HEK293 (cell line): ENCODE measurements around the gene ASCL5.
A peak's percentile ranks its signal among the peaks of the same experiment; 100 is the strongest.

ENCODE experiments used
- KLF10 ChIP-seq: fragments of 450-650 bp; IDR thresholded peaks from 2 replicates; pipeline ENCODE4 v1.5.1; 2018; ENCODE audit warnings: missing biosample characterization, mild to moderate bottlenecking, missing genetic modification characterization
- MEIS1 ChIP-seq: sonication (generic); formaldehyde crosslinking; IDR thresholded peaks from 2 replicates; pipeline ENCODE4 v1.8.1; 2022; ENCODE audit warnings: missing genetic modification reagents, mild to moderate bottlenecking, borderline replicate concordance
- OVOL3 ChIP-seq: fragments of 450-650 bp; formaldehyde crosslinking; IDR thresholded peaks from 2 replicates; pipeline ENCODE4 v1.5.1; 2016; ENCODE audit warnings: missing biosample characterization, missing genetic modification characterization
- PRDM1 ChIP-seq: fragments of 450-650 bp; formaldehyde crosslinking; IDR thresholded peaks from 2 replicates; pipeline ENCODE4; 2016; ENCODE audit warnings: missing biosample characterization, missing genetic modification characterization
- SCRT1 ChIP-seq: fragments of 450-650 bp; formaldehyde crosslinking; IDR thresholded peaks from 2 replicates; pipeline ENCODE4 v1.5.1; 2016; ENCODE audit warnings: missing biosample characterization, missing genetic modification characterization, borderline replicate concordance
- SCRT2 ChIP-seq: fragments of 450-650 bp; formaldehyde crosslinking; IDR thresholded peaks from 2 replicates; pipeline ENCODE4 v1.5.1; 2016; ENCODE audit warnings: missing biosample characterization, missing genetic modification characterization
- YY1 ChIP-seq: fragments of 450-650 bp; formaldehyde crosslinking; IDR thresholded peaks from 2 replicates; pipeline ENCODE4 v1.5.1; 2018; ENCODE audit warnings: missing biosample characterization, missing genetic modification characterization
- ZBTB21 ChIP-seq: fragments of 450-650 bp; formaldehyde crosslinking; IDR thresholded peaks from 2 replicates; pipeline ENCODE4 v1.5.1; 2017; ENCODE audit warnings: missing biosample characterization, missing genetic modification characterization
- ZFP69B ChIP-seq: fragments of 450-650 bp; formaldehyde crosslinking; IDR thresholded peaks from 2 replicates; pipeline ENCODE4 v1.5.1; 2016; ENCODE audit warnings: missing biosample characterization, missing genetic modification characterization
- ZNF146 ChIP-seq: fragments of 450-650 bp; formaldehyde crosslinking; IDR thresholded peaks from 2 replicates; pipeline ENCODE4 v1.5.1; 2016; ENCODE audit warnings: missing biosample characterization, missing genetic modification characterization
- ZNF221 ChIP-seq: fragments of 450-650 bp; formaldehyde crosslinking; IDR thresholded peaks from 2 replicates; pipeline ENCODE4 v1.5.1; 2017; ENCODE audit warnings: missing biosample characterization, missing genetic modification characterization, borderline replicate concordance
- ZNF274 ChIP-seq, 2 experiments: fragments of 200-500 bp in 1 of 2; fragments of 450-650 bp in 1 of 2; sonication (Bioruptor generic) in 1 of 2; formaldehyde crosslinking in 1 of 2; IDR thresholded peaks; 2 replicates each; pipeline versions ENCODE4 v1.5.1 to v1.6.1; 2014 to 2016; ENCODE audit warnings: borderline replicate concordance in 1 of 2, inconsistent platforms in 1 of 2, low read length in 1 of 2, missing biosample characterization in 1 of 2, missing genetic modification characterization in 1 of 2
- ZNF514 ChIP-seq: fragments of 450-650 bp; formaldehyde crosslinking; IDR thresholded peaks from 2 replicates; pipeline ENCODE4 v1.5.1; 2016; ENCODE audit warnings: missing biosample characterization, missing genetic modification characterization
- ZNF561 ChIP-seq: fragments of 450-650 bp; IDR thresholded peaks from 2 replicates; pipeline ENCODE4 v1.5.1; 2018; ENCODE audit warnings: missing biosample characterization, missing genetic modification characterization, borderline replicate concordance
- TF ChIP-seq, protein P1 (sequence below): fragments of 450-650 bp; formaldehyde crosslinking; IDR thresholded peaks from 2 replicates; pipeline ENCODE4 v1.5.1; 2016; ENCODE audit warnings: missing biosample characterization, missing genetic modification characterization
- TF ChIP-seq, protein P2 (sequence below): fragments of 450-650 bp; formaldehyde crosslinking; IDR thresholded peaks from 2 replicates; pipeline ENCODE4 v1.5.1; 2016; ENCODE audit warnings: missing biosample characterization, missing genetic modification characterization
- TF ChIP-seq, protein P3 (sequence below): fragments of 450-650 bp; formaldehyde crosslinking; IDR thresholded peaks from 2 replicates; pipeline ENCODE4 v1.5.1; 2016; ENCODE audit warnings: missing biosample characterization, missing genetic modification characterization
- TF ChIP-seq, protein P4 (sequence below): fragments of 450-650 bp; formaldehyde crosslinking; optimal IDR thresholded peaks from 2 replicates; pipeline ENCODE3; 2016; ENCODE audit warnings: missing biosample characterization, mild to moderate bottlenecking, missing genetic modification characterization
- TF ChIP-seq, protein P5 (sequence below): fragments of 450-650 bp; formaldehyde crosslinking; IDR thresholded peaks from 2 replicates; pipeline ENCODE4 v1.5.1; 2016; ENCODE audit warnings: missing biosample characterization, missing genetic modification characterization
- TF ChIP-seq, protein P6 (sequence below): fragments of 450-650 bp; formaldehyde crosslinking; IDR thresholded peaks from 2 replicates; pipeline ENCODE4 v1.5.1; 2016; ENCODE audit warnings: missing biosample characterization, missing genetic modification characterization
- TF ChIP-seq, protein P7 (sequence below): fragments of 450-650 bp; formaldehyde crosslinking; IDR thresholded peaks from 2 replicates; pipeline ENCODE4 v1.5.1; 2016; ENCODE audit warnings: missing biosample characterization, missing genetic modification characterization
- TF ChIP-seq, protein P8 (sequence below): fragments of 450-650 bp; formaldehyde crosslinking; IDR thresholded peaks from 2 replicates; pipeline ENCODE4 v1.5.1; 2017; ENCODE audit warnings: missing biosample characterization, missing genetic modification characterization

Gene ASCL5

DNA sequence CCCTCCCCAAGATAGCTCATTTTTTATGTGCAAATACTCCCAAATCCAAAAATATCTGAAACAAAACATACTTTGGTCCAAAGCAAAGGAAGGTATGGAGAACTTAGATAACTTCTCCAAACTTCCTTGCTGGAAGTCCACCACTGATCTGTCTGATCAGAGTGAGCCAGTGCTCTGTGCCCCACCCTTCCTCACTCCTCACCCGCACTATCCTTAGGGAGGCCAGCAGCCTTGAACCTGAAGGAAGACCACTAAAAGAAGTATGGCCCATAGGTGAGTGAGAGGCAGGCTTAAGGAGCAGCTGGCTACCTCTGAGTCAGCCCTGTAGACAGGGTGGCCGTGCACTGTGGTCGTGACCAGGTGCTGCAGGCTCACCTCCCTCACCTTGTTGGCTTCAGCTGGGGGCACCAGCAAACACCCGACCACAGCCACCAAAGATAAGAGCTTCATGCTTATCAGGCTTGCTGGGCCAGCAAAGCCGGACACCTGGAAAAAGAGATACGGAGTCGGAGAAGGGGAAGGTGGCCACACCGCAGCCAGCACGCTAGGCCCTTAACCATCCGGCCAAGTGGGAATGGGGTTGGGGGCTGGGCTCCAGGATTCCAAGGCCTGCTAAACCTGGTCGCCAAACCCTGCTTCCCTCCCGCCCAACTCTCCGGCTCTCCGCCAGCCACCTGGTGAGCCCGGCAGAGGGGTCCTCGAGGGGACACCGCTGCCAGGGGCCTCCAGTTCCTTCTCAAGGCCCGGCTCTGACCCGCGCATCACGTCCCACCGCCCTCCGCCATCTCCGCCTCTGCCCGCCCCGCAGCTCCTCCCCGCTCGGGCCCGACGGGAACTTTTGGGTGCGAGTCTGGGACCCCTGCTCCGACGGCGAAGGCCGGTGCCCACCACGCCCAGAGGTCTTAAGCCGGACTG is 26.7 kb upstream of the ASCL5 start (continued):
- no peak for TF ChIP-seq SCRT1
- TF ChIP-seq, protein P1, sequence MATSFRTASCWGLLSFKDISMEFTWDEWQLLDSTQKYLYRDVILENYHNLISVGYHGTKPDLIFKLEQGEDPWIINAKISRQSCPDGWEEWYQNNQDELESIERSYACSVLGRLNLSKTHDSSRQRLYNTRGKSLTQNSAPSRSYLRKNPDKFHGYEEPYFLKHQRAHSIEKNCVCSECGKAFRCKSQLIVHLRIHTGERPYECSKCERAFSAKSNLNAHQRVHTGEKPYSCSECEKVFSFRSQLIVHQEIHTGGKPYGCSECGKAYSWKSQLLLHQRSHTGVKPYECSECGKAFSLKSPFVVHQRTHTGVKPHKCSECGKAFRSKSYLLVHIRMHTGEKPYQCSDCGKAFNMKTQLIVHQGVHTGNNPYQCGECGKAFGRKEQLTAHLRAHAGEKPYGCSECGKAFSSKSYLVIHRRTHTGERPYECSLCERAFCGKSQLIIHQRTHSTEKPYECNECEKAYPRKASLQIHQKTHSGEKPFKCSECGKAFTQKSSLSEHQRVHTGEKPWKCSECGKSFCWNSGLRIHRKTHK (tag by site-specific recombination), result no peak
- no peak for TF ChIP-seq KLF10
- TF ChIP-seq, protein P2, sequence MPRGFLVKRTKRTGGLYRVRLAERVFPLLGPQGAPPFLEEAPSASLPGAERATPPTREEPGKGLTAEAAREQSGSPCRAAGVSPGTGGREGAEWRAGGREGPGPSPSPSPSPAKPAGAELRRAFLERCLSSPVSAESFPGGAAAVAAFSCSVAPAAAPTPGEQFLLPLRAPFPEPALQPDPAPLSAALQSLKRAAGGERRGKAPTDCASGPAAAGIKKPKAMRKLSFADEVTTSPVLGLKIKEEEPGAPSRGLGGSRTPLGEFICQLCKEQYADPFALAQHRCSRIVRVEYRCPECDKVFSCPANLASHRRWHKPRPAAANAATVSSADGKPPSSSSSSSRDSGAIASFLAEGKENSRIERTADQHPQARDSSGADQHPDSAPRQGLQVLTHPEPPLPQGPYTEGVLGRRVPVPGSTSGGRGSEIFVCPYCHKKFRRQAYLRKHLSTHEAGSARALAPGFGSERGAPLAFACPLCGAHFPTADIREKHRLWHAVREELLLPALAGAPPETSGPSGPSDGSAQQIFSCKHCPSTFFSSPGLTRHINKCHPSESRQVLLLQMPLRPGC, result no peak; the same call in 1 of the 2 replicates
- no peak for TF ChIP-seq ZNF514 (tag by site-specific recombination)
- no peak for TF ChIP-seq SCRT2 (tag by site-specific recombination)
- TF ChIP-seq, protein P3, sequence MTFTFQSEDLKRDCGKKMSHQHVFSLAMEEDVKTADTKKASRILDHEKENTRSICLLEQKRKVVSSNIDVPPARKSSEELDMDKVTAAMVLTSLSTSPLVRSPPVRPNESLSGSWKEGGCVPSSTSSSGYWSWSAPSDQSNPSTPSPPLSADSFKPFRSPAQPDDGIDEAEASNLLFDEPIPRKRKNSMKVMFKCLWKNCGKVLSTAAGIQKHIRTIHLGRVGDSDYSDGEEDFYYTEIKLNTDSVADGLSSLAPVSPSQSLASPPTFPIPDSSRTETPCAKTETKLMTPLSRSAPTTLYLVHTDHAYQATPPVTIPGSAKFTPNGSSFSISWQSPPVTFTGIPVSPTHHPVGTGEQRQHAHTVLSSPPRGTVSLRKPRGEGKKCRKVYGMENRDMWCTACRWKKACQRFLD (tag by site-specific recombination), result no peak
- no peak for TF ChIP-seq ZNF274 (IDR thresholded peaks at IDR 0.05; ENCODE audit: low read length)
- no peak for TF ChIP-seq ZNF274 (tag by site-specific recombination; IDR thresholded peaks at IDR 0.05; ENCODE audit: borderline replicate concordance)
- TF ChIP-seq, protein P4, sequence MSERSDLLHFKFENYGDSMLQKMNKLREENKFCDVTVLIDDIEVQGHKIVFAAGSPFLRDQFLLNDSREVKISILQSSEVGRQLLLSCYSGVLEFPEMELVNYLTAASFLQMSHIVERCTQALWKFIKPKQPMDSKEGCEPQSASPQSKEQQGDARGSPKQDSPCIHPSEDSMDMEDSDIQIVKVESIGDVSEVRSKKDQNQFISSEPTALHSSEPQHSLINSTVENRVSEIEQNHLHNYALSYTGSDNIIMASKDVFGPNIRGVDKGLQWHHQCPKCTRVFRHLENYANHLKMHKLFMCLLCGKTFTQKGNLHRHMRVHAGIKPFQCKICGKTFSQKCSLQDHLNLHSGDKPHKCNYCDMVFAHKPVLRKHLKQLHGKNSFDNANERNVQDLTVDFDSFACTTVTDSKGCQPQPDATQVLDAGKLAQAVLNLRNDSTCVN (tag by site-specific recombination), result peak; percentile 78
- peak; percentile 64; the same call in 1 of the 2 replicates for TF ChIP-seq YY1 (tag by site-specific recombination)
- no peak for TF ChIP-seq ZNF221
- TF ChIP-seq ZNF561 (tag by site-specific recombination), result no peak
- no peak; the same call in 1 of the 2 replicates for TF ChIP-seq OVOL3 (tag by site-specific recombination)
- TF ChIP-seq, protein P5, sequence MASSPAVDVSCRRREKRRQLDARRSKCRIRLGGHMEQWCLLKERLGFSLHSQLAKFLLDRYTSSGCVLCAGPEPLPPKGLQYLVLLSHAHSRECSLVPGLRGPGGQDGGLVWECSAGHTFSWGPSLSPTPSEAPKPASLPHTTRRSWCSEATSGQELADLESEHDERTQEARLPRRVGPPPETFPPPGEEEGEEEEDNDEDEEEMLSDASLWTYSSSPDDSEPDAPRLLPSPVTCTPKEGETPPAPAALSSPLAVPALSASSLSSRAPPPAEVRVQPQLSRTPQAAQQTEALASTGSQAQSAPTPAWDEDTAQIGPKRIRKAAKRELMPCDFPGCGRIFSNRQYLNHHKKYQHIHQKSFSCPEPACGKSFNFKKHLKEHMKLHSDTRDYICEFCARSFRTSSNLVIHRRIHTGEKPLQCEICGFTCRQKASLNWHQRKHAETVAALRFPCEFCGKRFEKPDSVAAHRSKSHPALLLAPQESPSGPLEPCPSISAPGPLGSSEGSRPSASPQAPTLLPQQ, result no peak
- TF ChIP-seq, protein P6, sequence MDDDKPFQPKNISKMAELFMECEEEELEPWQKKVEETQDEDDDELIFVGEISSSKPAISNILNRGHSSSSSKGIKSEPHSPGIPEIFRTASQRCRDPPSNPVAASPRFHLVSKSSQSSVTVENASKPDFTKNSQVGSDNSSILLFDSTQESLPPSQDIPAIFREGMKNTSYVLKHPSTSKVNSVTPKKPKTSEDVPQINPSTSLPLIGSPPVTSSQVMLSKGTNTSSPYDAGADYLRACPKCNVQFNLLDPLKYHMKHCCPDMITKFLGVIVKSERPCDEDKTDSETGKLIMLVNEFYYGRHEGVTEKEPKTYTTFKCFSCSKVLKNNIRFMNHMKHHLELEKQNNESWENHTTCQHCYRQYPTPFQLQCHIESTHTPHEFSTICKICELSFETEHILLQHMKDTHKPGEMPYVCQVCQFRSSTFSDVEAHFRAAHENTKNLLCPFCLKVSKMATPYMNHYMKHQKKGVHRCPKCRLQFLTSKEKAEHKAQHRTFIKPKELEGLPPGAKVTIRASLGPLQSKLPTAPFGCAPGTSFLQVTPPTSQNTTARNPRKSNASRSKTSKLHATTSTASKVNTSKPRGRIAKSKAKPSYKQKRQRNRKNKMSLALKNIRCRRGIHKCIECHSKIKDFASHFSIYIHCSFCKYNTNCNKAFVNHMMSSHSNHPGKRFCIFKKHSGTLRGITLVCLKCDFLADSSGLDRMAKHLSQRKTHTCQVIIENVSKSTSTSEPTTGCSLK (tag by site-specific recombination), result no peak
- TF ChIP-seq, protein P7, sequence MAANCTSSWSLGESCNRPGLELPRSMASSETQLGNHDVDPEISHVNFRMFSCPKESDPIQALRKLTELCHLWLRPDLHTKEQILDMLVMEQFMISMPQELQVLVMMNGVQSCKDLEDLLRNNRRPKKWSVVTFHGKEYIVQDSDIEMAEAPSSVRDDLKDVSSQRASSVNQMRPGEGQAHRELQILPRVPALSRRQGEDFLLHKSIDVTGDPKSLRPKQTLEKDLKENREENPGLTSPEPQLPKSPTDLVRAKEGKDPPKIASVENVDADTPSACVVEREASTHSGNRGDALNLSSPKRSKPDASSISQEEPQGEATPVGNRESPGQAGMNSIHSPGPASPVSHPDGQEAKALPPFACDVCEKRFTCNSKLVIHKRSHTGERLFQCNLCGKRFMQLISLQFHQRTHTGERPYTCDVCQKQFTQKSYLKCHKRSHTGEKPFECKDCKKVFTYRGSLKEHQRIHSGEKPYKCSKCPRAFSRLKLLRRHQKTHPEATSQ (tag by site-specific recombination), result 0 out of 2 replicates have a peak, but pooled peaks have one; percentile 11
- TF ChIP-seq ZNF146 (tag by site-specific recombination), result 0 out of 2 replicates have a peak, but pooled peaks have one; percentile 33
- TF ChIP-seq ZBTB21 (tag by site-specific recombination), result no peak
- TF ChIP-seq, protein P8, sequence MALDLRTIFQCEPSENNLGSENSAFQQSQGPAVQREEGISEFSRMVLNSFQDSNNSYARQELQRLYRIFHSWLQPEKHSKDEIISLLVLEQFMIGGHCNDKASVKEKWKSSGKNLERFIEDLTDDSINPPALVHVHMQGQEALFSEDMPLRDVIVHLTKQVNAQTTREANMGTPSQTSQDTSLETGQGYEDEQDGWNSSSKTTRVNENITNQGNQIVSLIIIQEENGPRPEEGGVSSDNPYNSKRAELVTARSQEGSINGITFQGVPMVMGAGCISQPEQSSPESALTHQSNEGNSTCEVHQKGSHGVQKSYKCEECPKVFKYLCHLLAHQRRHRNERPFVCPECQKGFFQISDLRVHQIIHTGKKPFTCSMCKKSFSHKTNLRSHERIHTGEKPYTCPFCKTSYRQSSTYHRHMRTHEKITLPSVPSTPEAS (tag by site-specific recombination), result no peak
- no peak for TF ChIP-seq PRDM1
- no peak for TF ChIP-seq ZFP69B (tag by site-specific recombination)
- TF ChIP-seq MEIS1, result no peak
